Lower lobe of right lung (tissue), 2 donors: Measurements from ENCODE around the gene CDK11A. TPM values are rescaled to one million over a fixed set of nuclear protein-coding genes. Genes with fewer than 3 reads are reported as not detected.

Experiments used
- ATAC-seq, 2 donors: fragments of 200-7000 bp; cut with Tn5 transposase; one replicate each; pipeline ENCODE4 v1.9.1; 2020 to 2022; ENCODE audit warnings: mild to moderate bottlenecking in 2 of 2, moderate library complexity in 2 of 2
- DNase-seq: peaks from one replicate; pipeline ENCODE4 v3.0.0-alpha.2; 2020
- H3K27ac ChIP-seq: fragments of 200-600 bp; one replicate; pipeline ENCODE4 v1.8.0; 2022
- H3K27me3 ChIP-seq: fragments of 200-600 bp; one replicate; pipeline ENCODE4 v1.8.0; 2022; ENCODE audit warnings: low read depth
- H3K36me3 ChIP-seq: fragments of 200-600 bp; one replicate; pipeline ENCODE4 v1.8.0; 2022; ENCODE audit warnings: mild to moderate bottlenecking
- H3K4me1 ChIP-seq: fragments of 200-600 bp; one replicate; pipeline ENCODE4 v1.8.0; 2022
- H3K4me3 ChIP-seq: fragments of 200-600 bp; one replicate; pipeline ENCODE4 v1.8.0; 2022; ENCODE audit warnings: mild to moderate bottlenecking
- H3K9me3 ChIP-seq: fragments of 200-600 bp; one replicate; pipeline ENCODE4 v1.8.0; 2022
- CTCF ChIP-seq: fragments of 200-600 bp; IDR thresholded peaks from one replicate; pipeline ENCODE4 v1.8.0; 2022; ENCODE audit warnings: antibody characterized with exemption, mild to moderate bottlenecking
- intact Hi-C: fragments of 100-400 bp; cut with DNase I; formaldehyde crosslinking; loops from one replicate; pipeline ENCODE4 v1.11.0; 2022
- total RNA-seq: library from RNA; stranded (reverse); fragmentation: NEBNext Ultra II Directional; extraction: Animal tissue kit (Norgen Biotek cat#: 25700); gene quantifications from one replicate; pipeline ENCODE4 v1.2.1, GENCODE V29; 2021
- donor health status: DM: no; HTN: yes; CAD: no; lungs with severe emphysema.

The CDK11A gene
- total RNA-seq, 1 donor from 2014 or later, result 56.1 TPM

- TF ChIP-seq CTCF, result no peak
- ATAC-seq, result no peak
- Histone ChIP-seq H3K4me1 (peaks cover 24% of the 10 kb centered on the region), H3K27ac (peak overlapping the region; percentile 41), H3K4me3 (no peak overlapping the region), H3K36me3 (peaks cover 72% of the 10 kb centered on the region), H3K27me3 (no peaks in the 10 kb centered on the region), H3K9me3 (no peaks in the 10 kb centered on the region)
- intact Hi-C loops, result no loop called here
- peak; percentile 62 for DNase-seq
These were observed 40.8 kb upstream of the CDK11A start for GRCh38 chr1:1764876-1765470.

GRCh38 chr1:1763657-1764621, 39.8 kb upstream of the CDK11A start:
- Histone ChIP-seq H3K4me3 (no peak overlapping the region), H3K36me3 (peaks cover 82% of the 10 kb centered on the region), H3K27me3 (no peaks in the 10 kb centered on the region), H3K4me1 (peaks cover 32% of the 10 kb centered on the region), H3K9me3 (no peaks in the 10 kb centered on the region), H3K27ac (peak overlapping the region; percentile 41)
- intact Hi-C loops, result no loop called here
- peak; percentile 93 to 94 for ATAC-seq
- peak; percentile 28 for TF ChIP-seq CTCF
- DNase-seq, result peak; percentile 95

- H3K27me3 ChIP-seq, result no peaks in the 10 kb centered on the region
- no peak for TF ChIP-seq CTCF
- intact Hi-C loops, result no loop called here
- H3K36me3 ChIP-seq, result peaks cover 86% of the 10 kb centered on the region
- DNase-seq, result no peak
- peaks cover 47% of the 10 kb centered on the region for H3K4me1 ChIP-seq
- no peaks in the 10 kb centered on the region for H3K9me3 ChIP-seq
- ATAC-seq, result no peak
- H3K4me3 ChIP-seq, result no peak overlapping the region
- H3K27ac ChIP-seq, result no peak overlapping the region
These were observed 37.6 kb upstream of the CDK11A start for GRCh38 chr1:1761504-1762376.

GRCh38 chr1:1760715-1761114, 36.6 kb upstream of the CDK11A start:
- no peak for TF ChIP-seq CTCF
- intact Hi-C loops, result no loop called here
- peaks cover 46% of the 10 kb centered on the region for H3K4me1 ChIP-seq
- DNase-seq, result no peak
- no peaks in the 10 kb centered on the region for H3K27me3 ChIP-seq
- no peak overlapping the region for H3K4me3 ChIP-seq
- H3K9me3 ChIP-seq, result no peaks in the 10 kb centered on the region
- H3K36me3 ChIP-seq, result peaks cover 92% of the 10 kb centered on the region
- no peak for ATAC-seq
- H3K27ac ChIP-seq, result no peak overlapping the region

- H3K4me3 ChIP-seq, result no peak overlapping the region
- H3K9me3 ChIP-seq, result no peaks in the 10 kb centered on the region
- H3K4me1 ChIP-seq, result peaks cover 42% of the 10 kb centered on the region
- ATAC-seq (no peak), DNase-seq (no peak)
- no peak overlapping the region for H3K27ac ChIP-seq
- no peak for TF ChIP-seq CTCF
- no peaks in the 10 kb centered on the region for H3K27me3 ChIP-seq
- intact Hi-C loops, result no loop called here
- peaks cover 93% of the 10 kb centered on the region for H3K36me3 ChIP-seq
These were observed 36.1 kb upstream of the CDK11A start for GRCh38 chr1:1760345-1760650.
